WERI-Rb-1 (cell line): ENCODE results near the gene TNFSF11.

Experiments
- DNase-seq: peaks from one replicate; pipeline ENCODE4 v3.0.0-alpha.2; 2020
- H3K27ac ChIP-seq: fragments of 250-450 bp; sonication (Bioruptor Pico); 2 replicates; pipeline ENCODE4 v1.5.1; 2020; ENCODE audit warnings: mild to moderate bottlenecking, moderate library complexity
- H3K27me3 ChIP-seq: fragments of 250-450 bp; sonication (Bioruptor Pico); 2 replicates; pipeline ENCODE4 v1.5.1; 2021; ENCODE audit warnings: mild to moderate bottlenecking, low read depth, moderate library complexity; ENCODE audit not compliant: insufficient read depth, severe bottlenecking
- H3K36me3 ChIP-seq: fragments of 250-450 bp; sonication (Bioruptor Pico); 2 replicates; pipeline ENCODE4 v1.5.1; 2020; ENCODE audit warnings: mild to moderate bottlenecking, moderate library complexity
- H3K4me3 ChIP-seq: 2 replicates; pipeline ENCODE4 v1.5.1; 2011; ENCODE audit warnings: low read depth, mild to moderate bottlenecking, control low read depth, low read length
- H3K9me3 ChIP-seq: fragments of 250-450 bp; sonication (Bioruptor Pico); 2 replicates; pipeline ENCODE4 v1.5.1; 2021; ENCODE audit warnings: mild to moderate bottlenecking, moderate library complexity; ENCODE audit not compliant: severe bottlenecking
- TF ChIP-seq, protein P1 (sequence below): IDR thresholded peaks from 2 replicates; pipeline ENCODE4 v1.5.1; 2011; ENCODE audit warnings: low read depth, mild to moderate bottlenecking, control low read depth, inconsistent platforms, low read length

TNFSF11 gene

DNA sequence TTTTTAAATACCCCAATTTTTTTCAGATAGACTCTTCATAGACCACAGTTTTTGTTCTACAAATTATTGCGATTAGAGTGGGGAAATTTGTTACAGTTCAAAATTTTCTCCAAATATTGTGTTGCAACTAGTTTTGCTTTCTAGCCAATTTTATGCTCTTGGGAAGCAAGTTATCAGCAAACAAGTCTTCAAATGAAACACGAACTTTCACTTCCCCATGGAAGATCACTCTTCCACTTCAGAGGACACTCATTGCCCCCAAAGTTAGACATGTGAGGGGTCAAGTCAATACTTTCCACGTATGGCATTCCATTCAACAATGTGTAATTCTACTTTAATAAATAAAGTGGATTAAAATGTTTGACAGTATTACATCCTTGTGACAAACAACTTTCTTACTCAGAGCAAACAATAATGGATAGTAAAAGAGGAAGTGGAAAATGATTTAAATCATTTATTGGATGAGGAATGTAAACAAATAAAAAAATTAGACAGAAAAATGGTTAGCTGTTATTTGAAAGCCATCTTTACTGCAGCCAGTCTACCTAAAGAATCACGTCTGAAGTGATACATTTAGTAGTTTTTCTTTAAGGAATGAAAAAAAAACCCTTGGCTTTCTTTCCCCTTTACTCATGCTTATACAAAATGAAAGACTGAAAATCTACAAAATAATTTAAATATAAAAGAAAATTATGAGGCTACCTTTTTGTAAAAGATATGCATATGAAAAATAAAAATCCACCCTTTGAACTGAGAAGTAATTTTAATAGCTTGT is 41.2 kb upstream of the TNFSF11 start:
- Histone ChIP-seq H3K4me3 (no peak overlapping the region), H3K9me3 (no peaks in the 10 kb centered on the region), H3K27me3 (no peaks in the 10 kb centered on the region), H3K36me3 (no peaks in the 10 kb centered on the region), H3K27ac (no peak overlapping the region)
- TF ChIP-seq, protein P1, sequence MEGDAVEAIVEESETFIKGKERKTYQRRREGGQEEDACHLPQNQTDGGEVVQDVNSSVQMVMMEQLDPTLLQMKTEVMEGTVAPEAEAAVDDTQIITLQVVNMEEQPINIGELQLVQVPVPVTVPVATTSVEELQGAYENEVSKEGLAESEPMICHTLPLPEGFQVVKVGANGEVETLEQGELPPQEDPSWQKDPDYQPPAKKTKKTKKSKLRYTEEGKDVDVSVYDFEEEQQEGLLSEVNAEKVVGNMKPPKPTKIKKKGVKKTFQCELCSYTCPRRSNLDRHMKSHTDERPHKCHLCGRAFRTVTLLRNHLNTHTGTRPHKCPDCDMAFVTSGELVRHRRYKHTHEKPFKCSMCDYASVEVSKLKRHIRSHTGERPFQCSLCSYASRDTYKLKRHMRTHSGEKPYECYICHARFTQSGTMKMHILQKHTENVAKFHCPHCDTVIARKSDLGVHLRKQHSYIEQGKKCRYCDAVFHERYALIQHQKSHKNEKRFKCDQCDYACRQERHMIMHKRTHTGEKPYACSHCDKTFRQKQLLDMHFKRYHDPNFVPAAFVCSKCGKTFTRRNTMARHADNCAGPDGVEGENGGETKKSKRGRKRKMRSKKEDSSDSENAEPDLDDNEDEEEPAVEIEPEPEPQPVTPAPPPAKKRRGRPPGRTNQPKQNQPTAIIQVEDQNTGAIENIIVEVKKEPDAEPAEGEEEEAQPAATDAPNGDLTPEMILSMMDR: no peak
- no peak for DNase-seq

DNA sequence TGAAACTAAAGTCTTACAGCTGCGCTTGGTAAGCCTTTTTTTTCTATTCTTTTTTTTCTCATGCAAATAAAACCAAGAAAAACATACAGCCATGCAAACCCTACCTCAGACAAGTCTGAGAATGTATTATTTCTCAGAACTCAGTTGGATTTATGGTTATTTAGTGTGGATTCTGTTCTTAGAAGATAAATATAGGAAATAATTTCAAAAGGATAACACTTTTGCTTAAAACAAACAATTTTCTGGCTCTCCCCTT is 40.7 kb upstream of the TNFSF11 start:
- H3K4me3 ChIP-seq: no peak overlapping the region

DNA sequence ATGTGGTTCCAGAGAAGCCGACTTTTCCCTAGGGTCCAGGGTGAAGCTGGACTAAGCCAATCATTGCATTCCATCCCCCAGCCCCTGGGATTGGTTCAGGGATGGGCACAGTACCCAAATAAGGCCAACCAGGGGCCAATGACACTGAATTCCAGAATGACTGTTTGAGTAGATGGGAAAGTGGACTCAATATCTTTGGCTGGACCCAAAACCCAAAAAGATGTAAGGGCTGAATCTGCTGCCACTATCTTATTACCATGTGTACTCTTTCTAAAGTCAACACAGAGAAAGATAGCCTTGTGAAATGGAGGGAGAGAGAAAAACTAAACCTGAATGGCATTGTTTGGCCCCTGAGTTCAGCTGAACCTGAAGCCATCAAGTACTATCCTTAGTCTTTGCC is 39.2 kb upstream of the TNFSF11 start:
- Histone ChIP-seq H3K4me3 (no peak overlapping the region), H3K9me3 (no peaks in the 10 kb centered on the region), H3K27ac (no peak overlapping the region), H3K27me3 (no peaks in the 10 kb centered on the region), H3K36me3 (no peaks in the 10 kb centered on the region)
- TF ChIP-seq, protein P1: no peak
- no peak for DNase-seq

More for the DNA sequence above, 40.7 kb upstream of the TNFSF11 start:
- Histone ChIP-seq H3K9me3 (no peaks in the 10 kb centered on the region), H3K27me3 (no peaks in the 10 kb centered on the region), H3K27ac (no peak overlapping the region), H3K36me3 (no peaks in the 10 kb centered on the region)
- TF ChIP-seq, protein P1: no peak
- no peak for DNase-seq

DNA sequence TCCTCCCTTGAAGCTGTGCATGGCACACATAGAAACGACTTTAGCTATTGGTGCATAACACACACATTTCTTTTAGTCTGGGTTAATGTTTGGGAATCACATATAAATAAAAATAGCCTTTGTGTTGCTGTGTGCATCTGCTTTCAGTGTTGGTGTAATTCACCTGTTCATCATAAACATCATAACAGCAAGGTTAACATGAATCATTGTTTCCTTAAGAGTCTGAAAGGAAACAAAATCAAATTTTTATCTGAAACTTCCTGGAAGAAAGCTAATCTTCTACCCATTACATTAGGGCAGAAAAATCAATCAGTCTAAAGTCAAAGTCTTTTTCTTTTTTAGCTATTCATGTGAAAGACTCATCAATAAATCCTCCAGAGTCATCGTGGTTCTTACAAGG is 35.0 kb upstream of the TNFSF11 start:
- no peaks in the 10 kb centered on the region for H3K9me3 ChIP-seq
- DNase-seq: no peak
- no peaks in the 10 kb centered on the region for H3K27me3 ChIP-seq
- no peak overlapping the region for H3K27ac ChIP-seq
- TF ChIP-seq, protein P1: no peak
- no peak overlapping the region for H3K4me3 ChIP-seq
- H3K36me3 ChIP-seq: no peaks in the 10 kb centered on the region

DNA sequence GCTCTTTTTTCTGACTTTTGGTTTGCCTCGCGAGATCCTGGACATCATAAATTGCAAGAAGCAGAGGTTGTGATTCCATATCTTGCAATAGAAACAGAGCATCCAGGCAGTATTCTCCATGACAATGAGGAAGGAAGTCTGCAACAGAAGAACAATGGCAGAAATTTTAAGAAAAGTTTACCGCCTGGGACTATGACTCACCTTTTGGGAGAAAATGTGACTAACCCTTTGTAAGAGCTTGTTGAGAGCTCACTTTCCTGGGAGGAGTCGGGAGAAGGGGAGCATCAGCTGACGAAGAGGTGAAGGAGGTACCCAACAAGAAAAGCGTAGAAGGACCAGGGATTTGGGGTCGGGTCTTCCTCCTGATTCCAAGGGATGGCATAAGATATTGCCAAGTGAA is 34.3 kb upstream of the TNFSF11 start:
- TF ChIP-seq, protein P1: no peak
- Histone ChIP-seq H3K27me3 (no peaks in the 10 kb centered on the region), H3K9me3 (no peaks in the 10 kb centered on the region), H3K27ac (no peak overlapping the region), H3K36me3 (no peaks in the 10 kb centered on the region), H3K4me3 (no peak overlapping the region)
- DNase-seq: no peak

DNA sequence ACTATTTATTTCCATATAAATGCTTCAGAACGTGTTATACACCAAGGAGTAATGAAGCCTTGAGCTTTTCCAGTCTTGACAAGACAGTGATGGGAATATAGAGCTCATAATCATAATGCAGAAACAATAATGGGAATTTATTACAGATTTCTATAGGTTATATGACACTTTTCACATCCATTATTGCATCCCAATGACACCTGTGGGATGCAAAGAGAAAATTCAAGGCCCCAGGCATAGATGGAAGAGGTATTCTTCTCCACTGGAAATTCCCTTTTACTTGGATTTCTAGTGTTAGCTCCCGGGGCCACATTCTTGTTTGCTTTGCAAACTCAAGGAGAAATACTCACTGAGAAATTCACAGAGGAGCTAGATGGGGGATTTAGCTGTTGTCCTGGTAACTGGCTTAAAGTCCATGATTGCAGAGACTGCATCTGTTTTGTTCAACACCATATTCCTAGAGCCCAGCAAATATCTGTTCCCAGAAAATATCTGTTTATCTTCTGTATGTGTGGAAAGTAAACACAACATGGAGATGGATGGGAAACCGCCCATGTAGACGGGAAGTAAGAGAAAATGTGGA is 30.6 kb upstream of the TNFSF11 start:
- DNase-seq: no peak
- H3K27ac ChIP-seq: no peak overlapping the region
- H3K4me3 ChIP-seq: no peak overlapping the region
- TF ChIP-seq, protein P1: no peak
- H3K36me3 ChIP-seq: no peaks in the 10 kb centered on the region
- no peaks in the 10 kb centered on the region for H3K9me3 ChIP-seq
- H3K27me3 ChIP-seq: no peaks in the 10 kb centered on the region
